CD4-positive, alpha-beta T cell treated with Interleukin-21 for 1 hour (primary cell): Measurements from ENCODE around the gene CHCHD3.

Experiments used
- DNase-seq: peaks from one replicate; pipeline ENCODE4 v3.0.0-alpha.2; 2020

The CHCHD3 gene

GRCh38 chr7:132764762-132765161, 317.1 kb downstream of the CHCHD3 start:
- no peak for DNase-seq

- no peak for DNase-seq
These were observed 321.0 kb downstream of the CHCHD3 start for GRCh38 chr7:132760866-132761265.

DNA sequence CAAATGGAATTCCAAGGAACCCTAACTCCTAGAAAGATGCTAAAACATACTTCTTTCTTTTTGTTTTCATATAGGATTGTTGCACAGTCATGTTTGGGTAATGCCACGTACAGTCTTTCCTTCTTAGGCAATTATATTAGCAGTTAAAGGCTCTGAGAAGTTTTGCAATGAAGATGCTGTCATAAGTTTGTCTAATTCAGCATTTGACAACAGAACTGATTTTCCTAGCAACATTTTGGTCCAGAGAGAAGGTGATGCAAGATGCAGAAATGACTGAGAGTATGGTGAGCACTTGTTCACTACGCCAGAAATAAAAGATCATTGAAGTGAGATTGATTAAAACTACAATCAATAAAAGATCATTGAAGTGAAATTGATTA, 321.7 kb downstream of the CHCHD3 start:
- no peak for DNase-seq

GRCh38 chr7:132759482-132760243, 322.2 kb downstream of the CHCHD3 start:
- DNase-seq = no peak

DNA sequence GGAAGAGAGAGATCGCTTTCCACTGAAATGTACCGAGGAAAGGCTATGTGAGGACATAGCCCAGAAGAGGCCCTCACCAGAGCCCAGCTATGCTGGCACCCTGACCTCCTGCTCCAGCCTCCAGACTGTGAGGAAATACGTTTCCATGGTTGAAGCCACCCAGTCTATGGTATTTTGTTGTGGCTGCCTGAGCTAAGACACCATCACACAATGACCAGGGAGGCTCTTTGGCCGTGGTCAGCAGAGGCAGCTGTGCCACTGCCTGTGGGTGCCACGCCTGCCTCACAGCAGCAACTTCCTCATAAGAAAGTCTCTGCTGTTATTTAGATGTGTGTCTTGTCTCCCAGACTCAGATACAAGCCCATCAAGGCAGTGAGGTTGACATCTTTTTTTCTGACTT, 322.9 kb downstream of the CHCHD3 start:
- DNase-seq = no peak

- no peak for DNase-seq
These were observed 324.1 kb downstream of the CHCHD3 start for GRCh38 chr7:132757783-132758182.

- DNase-seq = no peak
These were observed 325.4 kb downstream of the CHCHD3 start for GRCh38 chr7:132756484-132756990.

DNA sequence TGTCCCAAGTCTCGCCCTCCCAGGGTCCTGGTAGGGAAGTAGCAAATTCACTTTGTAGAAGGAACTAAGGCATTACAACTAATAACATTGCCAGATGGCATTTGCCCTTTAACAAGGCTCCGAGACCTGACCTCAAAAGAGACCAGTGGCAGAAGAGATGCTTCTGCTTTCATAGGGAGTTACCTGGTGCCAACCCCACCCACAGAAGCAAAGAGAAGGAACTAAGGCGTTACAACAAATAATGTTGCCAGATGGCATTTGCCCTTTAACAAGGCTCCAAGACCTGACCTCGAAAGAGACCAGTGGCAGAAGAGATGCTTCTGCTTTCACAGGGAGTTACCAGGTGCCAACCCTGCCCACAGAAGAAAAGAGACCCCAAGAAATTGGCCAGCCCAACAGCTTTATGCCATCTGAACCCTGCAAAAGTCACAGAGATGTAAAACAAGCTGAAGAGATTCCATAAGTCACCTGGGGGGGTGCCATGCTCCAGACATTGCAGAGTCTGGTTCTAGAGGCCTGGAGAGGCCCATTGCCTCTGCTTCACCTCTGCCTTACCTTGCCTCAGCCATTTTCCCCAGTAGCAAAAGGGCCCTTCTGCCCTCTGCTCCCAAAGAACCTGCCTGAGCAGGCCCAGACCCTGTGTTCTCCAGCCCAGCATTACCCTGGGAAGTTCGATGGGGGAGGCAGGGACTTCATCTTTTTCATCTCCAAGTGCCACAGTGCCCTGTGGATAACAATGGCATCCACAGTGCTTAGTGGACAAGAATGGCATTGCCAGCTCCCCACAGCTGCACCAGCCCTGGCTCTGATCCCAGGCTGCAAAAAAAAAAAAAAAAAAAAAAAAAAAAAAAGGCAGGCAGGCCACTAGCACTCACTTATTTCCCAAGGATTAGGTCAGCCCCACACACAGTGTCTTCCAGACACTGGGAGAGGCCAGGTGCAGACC, 326.1 kb downstream of the CHCHD3 start:
- no peak for DNase-seq

DNA sequence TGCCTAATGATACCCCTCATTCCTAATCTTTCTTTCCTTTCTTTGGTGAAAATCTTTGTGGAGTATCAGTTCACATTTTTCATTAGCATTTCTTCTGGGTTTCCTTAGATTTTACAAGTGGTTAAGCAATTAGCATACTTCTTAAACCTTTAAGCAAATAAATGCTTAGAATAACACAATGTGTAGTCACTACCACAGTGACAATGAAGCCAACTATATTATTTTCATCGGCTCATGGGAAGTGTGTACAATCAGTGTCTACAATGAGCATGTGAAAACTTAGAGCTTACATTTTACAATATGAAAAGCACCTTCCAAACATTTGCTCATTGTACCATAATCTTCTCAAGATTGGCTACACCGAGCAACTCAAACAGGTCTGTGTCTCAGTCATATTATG, 329.5 kb downstream of the CHCHD3 start:
- no peak for DNase-seq

DNA sequence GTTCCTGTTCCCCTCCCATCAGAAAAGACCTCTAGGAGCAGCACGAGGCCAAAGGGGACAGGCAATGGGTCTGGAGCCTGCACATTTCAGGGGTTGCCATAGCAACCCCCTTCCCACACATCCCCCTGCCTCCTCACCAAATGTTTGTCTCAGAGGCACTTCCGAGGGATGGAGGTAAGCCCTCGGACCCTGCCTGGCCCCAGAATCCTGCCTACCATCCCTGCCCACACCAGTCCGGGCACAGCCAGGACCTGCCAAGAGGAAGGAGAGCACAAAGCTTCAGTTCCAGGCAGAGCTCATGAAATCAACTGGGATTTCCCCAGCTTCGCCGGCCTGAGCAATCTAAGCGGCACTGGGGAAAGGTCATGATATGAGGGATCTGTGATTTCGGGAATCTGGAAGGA, 330.6 kb downstream of the CHCHD3 start:
- no peak for DNase-seq

DNA sequence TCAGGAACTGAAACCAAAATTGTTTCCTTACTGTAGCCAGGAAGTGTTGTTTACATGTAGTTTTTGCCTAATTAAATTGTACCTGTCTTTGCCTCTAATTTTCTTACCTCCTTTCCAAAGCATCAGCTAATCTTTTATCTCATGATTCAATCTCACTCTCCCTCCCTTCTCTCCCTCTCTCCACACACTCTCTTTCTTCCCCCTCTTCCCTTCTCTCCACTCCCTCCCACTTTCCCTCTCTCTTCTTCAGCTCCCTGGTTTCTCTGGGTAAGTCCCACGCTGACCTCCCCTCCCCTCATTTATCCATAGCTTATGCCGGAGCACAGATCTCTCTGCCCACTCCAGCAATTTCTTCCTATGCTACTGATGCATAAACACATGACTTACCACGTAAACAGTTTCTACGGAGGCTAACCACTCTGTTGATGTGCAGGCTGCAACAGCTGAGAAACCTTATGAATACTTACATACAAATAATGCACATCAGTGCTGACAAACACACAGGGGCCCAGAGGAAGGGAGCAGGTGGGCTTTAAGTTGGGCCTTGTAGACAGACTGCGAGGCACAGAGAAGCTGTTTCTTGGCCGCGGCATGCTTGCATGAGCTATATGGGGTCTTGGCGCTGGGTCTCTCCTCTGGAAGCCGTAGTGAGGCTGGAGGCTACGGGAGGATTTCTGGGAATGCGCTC, 331.2 kb downstream of the CHCHD3 start:
- no peak for DNase-seq

- no peak for DNase-seq
These were observed 331.8 kb downstream of the CHCHD3 start for GRCh38 chr7:132750096-132750495.

DNA sequence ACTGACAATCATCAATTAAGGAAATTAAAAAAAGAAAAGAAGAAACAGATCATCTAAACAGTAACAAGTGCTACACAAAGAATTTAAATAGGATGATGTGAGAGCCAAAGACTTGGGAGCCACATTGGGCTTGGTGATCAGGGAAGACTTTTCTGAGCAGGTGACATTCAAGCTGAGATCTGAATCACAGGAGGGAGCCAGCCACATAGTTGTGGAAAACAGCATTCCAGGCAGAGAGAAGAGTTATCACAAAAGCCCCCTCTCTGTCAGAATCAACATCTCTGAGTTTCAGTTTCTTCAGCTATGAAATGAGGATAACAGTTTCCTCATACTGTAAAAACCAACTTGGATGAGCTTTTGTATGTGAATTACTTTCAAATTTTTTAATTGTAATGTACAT, 336.4 kb downstream of the CHCHD3 start:
- no peak for DNase-seq

DNA sequence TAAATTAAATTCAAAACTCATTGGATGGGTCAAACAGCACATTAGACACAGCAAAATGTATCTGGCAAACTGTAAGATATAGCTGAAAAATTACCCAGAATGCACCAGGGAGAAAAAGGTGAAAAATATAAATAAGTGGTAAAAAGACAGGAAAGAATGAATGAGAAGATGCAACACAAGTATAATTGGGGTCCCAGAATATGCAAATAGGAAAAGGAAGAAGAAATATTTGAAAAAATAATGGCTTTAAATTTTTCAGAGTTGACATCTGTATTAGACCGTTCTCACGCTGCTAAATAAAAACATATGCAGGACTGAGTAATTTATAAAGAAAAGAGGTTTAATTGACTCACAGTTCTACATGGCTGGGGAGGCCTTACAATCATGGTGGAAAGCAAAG, 337.9 kb downstream of the CHCHD3 start:
- DNase-seq = no peak

DNA sequence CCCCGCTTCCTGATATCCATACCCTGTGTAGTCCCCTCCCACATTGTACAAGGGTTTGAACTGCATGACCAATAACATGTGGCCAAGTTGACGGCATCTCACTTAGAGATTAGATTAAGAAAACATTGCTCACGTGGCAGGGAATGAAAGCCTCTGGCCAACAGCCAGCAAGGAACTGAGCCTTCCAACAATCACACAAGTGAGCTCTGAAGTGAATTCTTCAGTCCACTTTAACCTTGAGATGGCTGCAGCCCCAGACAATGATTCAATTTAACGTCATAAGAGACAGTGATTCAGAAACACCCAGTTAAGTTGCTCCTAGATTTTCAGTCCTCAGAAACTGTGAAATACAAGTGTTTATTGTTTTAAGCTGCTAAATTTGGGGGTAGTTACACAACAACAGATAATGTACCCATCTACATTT, 339.7 kb downstream of the CHCHD3 start:
- no peak for DNase-seq

DNA sequence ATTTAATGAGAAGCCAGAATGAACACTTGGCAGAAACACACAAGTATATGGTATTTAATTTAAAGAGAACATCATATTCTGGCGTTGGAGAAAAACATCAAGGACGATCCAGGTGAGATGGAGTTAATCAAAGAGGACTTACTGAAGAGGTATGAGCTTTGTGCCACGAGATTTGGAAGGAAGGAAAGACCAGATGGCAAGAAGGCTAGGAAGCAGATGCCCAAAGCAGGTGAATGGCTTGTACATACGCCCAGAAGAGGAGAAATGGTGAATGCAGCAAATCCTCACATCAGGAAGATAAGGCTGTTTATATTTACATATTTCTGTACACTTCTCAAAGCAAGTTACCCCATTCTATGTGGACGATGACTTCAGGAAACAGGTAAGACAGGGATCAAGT, 341.7 kb downstream of the CHCHD3 start:
- no peak for DNase-seq

DNA sequence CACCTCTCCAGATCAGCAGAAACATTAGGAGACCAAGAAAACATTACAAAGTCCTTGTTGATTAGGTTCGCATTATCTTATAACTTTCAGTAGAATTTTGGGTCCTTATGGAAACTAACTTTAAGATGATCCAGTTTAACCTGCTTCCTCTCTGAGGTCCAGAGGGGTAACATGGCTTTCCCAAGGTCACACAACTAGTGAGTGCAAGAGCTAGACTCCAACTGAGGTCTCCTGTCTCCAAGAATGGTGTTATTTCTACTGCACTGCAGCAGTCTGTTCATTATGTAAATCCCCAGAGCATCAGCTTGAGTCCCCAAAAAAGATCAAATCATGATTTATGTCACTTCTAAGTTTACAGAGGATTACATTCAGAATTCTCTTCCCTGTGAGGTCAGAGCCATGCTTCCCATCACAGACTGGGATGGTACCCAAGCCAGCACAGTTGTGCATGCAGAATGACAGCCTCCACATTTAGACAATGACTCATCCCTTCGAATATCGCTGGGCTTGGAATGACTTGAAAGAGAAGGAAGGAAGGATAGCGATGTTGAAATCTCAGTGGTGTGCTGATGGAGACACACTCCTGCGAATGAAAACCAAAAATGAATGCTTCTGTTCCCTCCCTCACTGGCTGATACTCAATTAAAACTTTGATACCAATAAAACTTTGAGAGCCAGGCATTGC, 342.5 kb downstream of the CHCHD3 start:
- no peak for DNase-seq

- DNase-seq = no peak
These were observed 343.6 kb downstream of the CHCHD3 start for GRCh38 chr7:132738254-132738653.

DNA sequence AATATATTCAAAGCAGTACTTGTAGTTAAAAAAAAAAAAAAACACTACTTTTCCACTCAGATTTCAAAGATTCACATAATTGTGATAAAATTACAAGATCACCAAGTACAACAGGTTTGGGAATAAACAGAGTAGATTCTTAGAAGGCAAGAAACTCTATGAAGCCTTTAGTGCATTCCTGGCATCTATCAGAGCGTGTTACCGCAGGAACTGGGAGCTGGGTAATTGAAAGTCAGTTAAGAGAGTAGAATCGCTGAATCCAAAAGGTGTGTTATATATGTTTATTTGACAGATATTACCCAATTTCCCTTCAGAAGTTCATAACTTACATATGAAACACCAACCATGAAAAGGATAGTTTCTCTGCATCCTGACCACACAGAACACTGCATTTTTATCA, 346.4 kb downstream of the CHCHD3 start:
- DNase-seq = no peak
